ENCODE measurements around the gene PFN3. TPM values are rescaled to one million over a fixed set of nuclear protein-coding genes. Genes with fewer than 3 reads are reported as not detected.
"Not testable (repeated sequence)": the region's sequence is repeated elsewhere in the genome, so short reads cannot be mapped to it uniquely, and the experiment has no call there.

PFN3 gene
- total RNA-seq, 1 donor from 2014 or later = not detected

GRCh38 chr5:177377851-177378776 lies 22.3 kb downstream of the PFN3 start:
- Histone ChIP-seq H3K36me3 (no peaks in the 10 kb centered on the region), H3K4me2 (no peak overlapping the region), H3K4me3 (no peak overlapping the region), H3K4me1 (no peaks in the 10 kb centered on the region), H3K9ac (no peak overlapping the region), H3K27me3 (no peaks in the 10 kb centered on the region), H2AFZ (replicated peaks) (no peak overlapping the region), H3K79me2 (ENCODE audit: low read depth) (no peaks in the 10 kb centered on the region), H4K20me1 (ENCODE audit: low read depth) (no peaks in the 10 kb centered on the region), H3K27ac (no peak overlapping the region), H3K9me3 (ENCODE audit: low read depth) (no peaks in the 10 kb centered on the region), H3F3A (ENCODE audit: low read depth) (peaks cover 15% of the 10 kb centered on the region)
- TF ChIP-seq EZH2phosphoT487 (IDR thresholded peaks at IDR 0.05) = no peak
- TF ChIP-seq EZH2 (IDR thresholded peaks at IDR 0.05) = no peak
- TF ChIP-seq CTCF (IDR thresholded peaks at IDR 0.05) = peak; percentile 14
- Mint-ChIP-seq H3K27me3 (ENCODE audit: insufficient read depth, low read depth) (peaks cover 10% of the 10 kb centered on the region), H3K27ac (no peak overlapping the region), H3K9me3 (no peaks in the 10 kb centered on the region), H3K4me1 (peaks cover 15% of the 10 kb centered on the region), H3K4me3 (no peak overlapping the region), H3K36me3 (no peaks in the 10 kb centered on the region)
- no peak for DNase-seq (ENCODE audit: low spot score)

- Histone ChIP-seq H3F3A (ENCODE audit: low read depth) (peaks cover 21% of the 10 kb centered on the region), H3K9ac (no peak overlapping the region), H3K4me2 (no peak overlapping the region), H3K79me2 (ENCODE audit: low read depth) (no peaks in the 10 kb centered on the region), H3K27me3 (no peaks in the 10 kb centered on the region), H3K4me3 (no peak overlapping the region), H3K4me1 (peaks cover 5% of the 10 kb centered on the region), H3K9me3 (ENCODE audit: low read depth) (no peaks in the 10 kb centered on the region), H3K27ac (no peak overlapping the region), H3K36me3 (no peaks in the 10 kb centered on the region), H2AFZ (replicated peaks) (no peak overlapping the region), H4K20me1 (ENCODE audit: low read depth) (no peaks in the 10 kb centered on the region)
- DNase-seq (ENCODE audit: low spot score) = no peak
- Mint-ChIP-seq H3K27me3 (ENCODE audit: insufficient read depth, low read depth) (peaks cover 7% of the 10 kb centered on the region), H3K36me3 (peaks cover 2% of the 10 kb centered on the region), H3K4me1 (peaks cover 14% of the 10 kb centered on the region), H3K9me3 (no peaks in the 10 kb centered on the region), H3K27ac (no peak overlapping the region), H3K4me3 (no peak overlapping the region)
- no peak for TF ChIP-seq EZH2phosphoT487 (IDR thresholded peaks at IDR 0.05)
- TF ChIP-seq EZH2 (IDR thresholded peaks at IDR 0.05) = no peak
- TF ChIP-seq CTCF (IDR thresholded peaks at IDR 0.05) = no peak
Observed at GRCh38 chr5:177376107-177376506, 24.4 kb downstream of the PFN3 start.

- H3K4me3 Mint-ChIP-seq; H3K27me3 ChIP-seq; H3K27ac Mint-ChIP-seq; H3K27me3 Mint-ChIP-seq (ENCODE audit: insufficient read depth, low read depth); H3K9me3 Mint-ChIP-seq; H3K4me1 ChIP-seq; DNase-seq (ENCODE audit: low spot score); H3K36me3 Mint-ChIP-seq; H3K9ac ChIP-seq; H2AFZ ChIP-seq (replicated peaks); H3K9me3 ChIP-seq (ENCODE audit: low read depth); H3K4me3 ChIP-seq; H3K27ac ChIP-seq; H3K4me2 ChIP-seq; H3K79me2 ChIP-seq (ENCODE audit: low read depth); H3K36me3 ChIP-seq; H4K20me1 ChIP-seq (ENCODE audit: low read depth): not testable (repeated sequence)
- peaks cover 19% of the 10 kb centered on the region for H3F3A ChIP-seq (ENCODE audit: low read depth)
- H3K4me1 Mint-ChIP-seq = peaks cover 13% of the 10 kb centered on the region
Observed at GRCh38 chr5:177375516-177375915, 24.9 kb downstream of the PFN3 start.

GRCh38 chr5:177374211-177374610 lies 26.2 kb downstream of the PFN3 start:
- H2AFZ ChIP-seq (replicated peaks) = no peak overlapping the region
- H3K9me3 ChIP-seq (ENCODE audit: low read depth) = no peaks in the 10 kb centered on the region
- H4K20me1 ChIP-seq (ENCODE audit: low read depth) = no peaks in the 10 kb centered on the region
- H3K27me3 ChIP-seq = no peaks in the 10 kb centered on the region
- Mint-ChIP-seq H3K4me3 (no peak overlapping the region), H3K36me3 (peaks cover 2% of the 10 kb centered on the region), H3K27ac (no peak overlapping the region), H3K27me3 (ENCODE audit: insufficient read depth, low read depth) (peaks cover 12% of the 10 kb centered on the region), H3K4me1 (peaks cover 11% of the 10 kb centered on the region), H3K9me3 (no peaks in the 10 kb centered on the region)
- H3K4me2 ChIP-seq = no peak overlapping the region
- H3K36me3 ChIP-seq = no peaks in the 10 kb centered on the region
- DNase-seq (ENCODE audit: low spot score) = no peak
- no peak overlapping the region for H3K9ac ChIP-seq
- no peak overlapping the region for H3K4me3 ChIP-seq
- TF ChIP-seq CTCF (IDR thresholded peaks at IDR 0.05) (no peak), EZH2phosphoT487 (IDR thresholded peaks at IDR 0.05) (no peak), EZH2 (IDR thresholded peaks at IDR 0.05) (no peak)
- H3K27ac ChIP-seq = no peak overlapping the region
- peaks cover 6% of the 10 kb centered on the region for H3K4me1 ChIP-seq
- no peaks in the 10 kb centered on the region for H3K79me2 ChIP-seq (ENCODE audit: low read depth)
- peaks cover 32% of the 10 kb centered on the region for H3F3A ChIP-seq (ENCODE audit: low read depth)
